Ishikawa (cell line): Measurements from ENCODE around the gene RALY.

Experiments used
- CEBPB ChIP-seq: IDR thresholded peaks from 2 replicates; pipeline ENCODE4 v1.6.1; 2012
- CREB1 ChIP-seq: IDR thresholded peaks from 2 replicates; pipeline ENCODE4 v1.6.1; 2012; ENCODE audit warnings: low read depth
- EGR1 ChIP-seq: IDR thresholded peaks from 2 replicates; pipeline ENCODE4 v1.6.1; 2012
- EP300 ChIP-seq: IDR thresholded peaks from 2 replicates; pipeline ENCODE4 v1.6.1; 2012; ENCODE audit warnings: borderline replicate concordance
- RAD21 ChIP-seq: IDR thresholded peaks from 2 replicates; pipeline ENCODE4 v1.6.1; 2012; ENCODE audit warnings: low read depth
- TAF1 ChIP-seq: IDR thresholded peaks from 2 replicates; pipeline ENCODE4 v1.6.1; 2012; ENCODE audit warnings: low read depth, mild to moderate bottlenecking
- TEAD4 ChIP-seq: IDR thresholded peaks from 2 replicates; pipeline ENCODE4 v1.6.1; 2012
- ZBTB7A ChIP-seq: IDR thresholded peaks from 2 replicates; pipeline ENCODE4 v1.6.1; 2012; ENCODE audit warnings: low read depth
- TF ChIP-seq, protein P1 (sequence below): IDR thresholded peaks from 2 replicates; pipeline ENCODE4 v1.6.1; 2012; ENCODE audit warnings: low read depth, mild to moderate bottlenecking
- TF ChIP-seq, protein P2 (sequence below): IDR thresholded peaks from 2 replicates; pipeline ENCODE4 v1.6.1; 2012

DNA sequence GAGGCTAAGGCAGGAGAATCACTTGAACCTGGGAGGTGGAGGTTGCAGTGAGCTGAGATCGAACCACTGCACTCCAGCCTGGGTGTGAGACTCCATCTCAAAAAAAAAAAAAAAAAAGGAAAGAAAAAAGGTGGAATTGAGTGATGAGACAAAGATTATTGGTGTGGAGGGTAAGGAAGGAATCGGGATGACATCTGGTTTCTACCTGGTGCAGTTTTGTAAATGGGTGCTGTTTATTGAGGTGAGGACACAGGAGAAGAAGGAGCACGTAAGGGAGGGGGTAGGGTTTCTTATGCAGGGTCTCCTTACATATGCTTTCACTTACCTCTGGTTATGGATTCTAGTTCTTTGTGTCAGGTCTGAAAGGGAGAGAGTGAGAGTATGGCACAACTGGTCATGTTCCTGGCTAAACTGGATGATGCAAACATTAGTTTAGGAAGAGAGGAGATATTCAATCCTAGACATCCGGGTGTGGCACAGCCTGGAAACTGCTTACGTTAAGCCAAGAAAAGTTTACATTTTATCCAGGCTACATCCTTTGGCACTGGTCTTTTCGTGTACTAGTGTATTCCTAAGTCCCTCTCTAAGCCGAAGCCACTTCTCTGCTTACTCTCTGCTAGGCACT lies 5.4 kb downstream of the RALY start:
- TF ChIP-seq, protein P1, sequence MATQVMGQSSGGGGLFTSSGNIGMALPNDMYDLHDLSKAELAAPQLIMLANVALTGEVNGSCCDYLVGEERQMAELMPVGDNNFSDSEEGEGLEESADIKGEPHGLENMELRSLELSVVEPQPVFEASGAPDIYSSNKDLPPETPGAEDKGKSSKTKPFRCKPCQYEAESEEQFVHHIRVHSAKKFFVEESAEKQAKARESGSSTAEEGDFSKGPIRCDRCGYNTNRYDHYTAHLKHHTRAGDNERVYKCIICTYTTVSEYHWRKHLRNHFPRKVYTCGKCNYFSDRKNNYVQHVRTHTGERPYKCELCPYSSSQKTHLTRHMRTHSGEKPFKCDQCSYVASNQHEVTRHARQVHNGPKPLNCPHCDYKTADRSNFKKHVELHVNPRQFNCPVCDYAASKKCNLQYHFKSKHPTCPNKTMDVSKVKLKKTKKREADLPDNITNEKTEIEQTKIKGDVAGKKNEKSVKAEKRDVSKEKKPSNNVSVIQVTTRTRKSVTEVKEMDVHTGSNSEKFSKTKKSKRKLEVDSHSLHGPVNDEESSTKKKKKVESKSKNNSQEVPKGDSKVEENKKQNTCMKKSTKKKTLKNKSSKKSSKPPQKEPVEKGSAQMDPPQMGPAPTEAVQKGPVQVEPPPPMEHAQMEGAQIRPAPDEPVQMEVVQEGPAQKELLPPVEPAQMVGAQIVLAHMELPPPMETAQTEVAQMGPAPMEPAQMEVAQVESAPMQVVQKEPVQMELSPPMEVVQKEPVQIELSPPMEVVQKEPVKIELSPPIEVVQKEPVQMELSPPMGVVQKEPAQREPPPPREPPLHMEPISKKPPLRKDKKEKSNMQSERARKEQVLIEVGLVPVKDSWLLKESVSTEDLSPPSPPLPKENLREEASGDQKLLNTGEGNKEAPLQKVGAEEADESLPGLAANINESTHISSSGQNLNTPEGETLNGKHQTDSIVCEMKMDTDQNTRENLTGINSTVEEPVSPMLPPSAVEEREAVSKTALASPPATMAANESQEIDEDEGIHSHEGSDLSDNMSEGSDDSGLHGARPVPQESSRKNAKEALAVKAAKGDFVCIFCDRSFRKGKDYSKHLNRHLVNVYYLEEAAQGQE, result no peak
- TF ChIP-seq EGR1 (no peak), EP300 (no peak), RAD21 (no peak), ZBTB7A (no peak), TAF1 (no peak), CEBPB (no peak), CREB1 (no peak), TEAD4 (no peak)
- TF ChIP-seq, protein P2, sequence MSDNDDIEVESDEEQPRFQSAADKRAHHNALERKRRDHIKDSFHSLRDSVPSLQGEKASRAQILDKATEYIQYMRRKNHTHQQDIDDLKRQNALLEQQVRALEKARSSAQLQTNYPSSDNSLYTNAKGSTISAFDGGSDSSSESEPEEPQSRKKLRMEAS, result no peak
